HepG2 (cell line): ENCODE measurements around the gene RPS14. TPM values are rescaled to one million over a fixed set of nuclear protein-coding genes. Genes with fewer than 3 reads are reported as not detected.

Experiments
- ATAC-seq: fragments of 200-7000 bp; cut with Tn5 transposase; 3 replicates; pipeline ENCODE4 v1.9.1; 2020; ENCODE audit warnings: mild to moderate bottlenecking, moderate library complexity
- BruUV-seq: library from RNA; stranded (reverse); fragments of 400-500 nt; replicated peaks from 2 replicates; lab custom pipeline; 2021; lab: Mats Ljungman, UMichigan
- CTCF ChIA-PET: fragments of 300-600 bp; formaldehyde crosslinking; extraction: SDS; loops from one replicate; lab custom pipeline; 2021; ENCODE audit warnings: low total read pairs, inconsistent platforms, low intra/inter-chr PET ratio; lab: Yijun Ruan, JAX
- POLR2A ChIA-PET: fragments of 350-600 bp; sonication (Branson Sonifier 250); formaldehyde crosslinking; loops from one replicate; lab custom pipeline; 2020; ENCODE audit warnings: antibody characterized with exemption, inconsistent platforms; lab: Yijun Ruan, JAX
- DNase-seq: peaks from one replicate; pipeline ENCODE4 v3.0.0-alpha.2; 2015; ENCODE audit warnings: low spot score
- FAIRE-seq: peaks from 3 replicates; lab custom pipeline; 2011; peaks lifted over from hg19 to GRCh38; lab: Jason Lieb, UNC
- H2AFZ ChIP-seq: one replicate; pipeline ENCODE4 v1.6.1; 2011; ENCODE audit warnings: low read length, inconsistent platforms
- H3K27ac ChIP-seq: fragments of 300-600 bp; 3 replicates; pipeline ENCODE4 v1.8.0; 2011; ENCODE audit warnings: mixed run types, mild to moderate bottlenecking, mixed read lengths, low read length, inconsistent platforms; ENCODE audit not compliant: insufficient read depth; ENCODE audit errors: extremely low read length
- H3K27me3 ChIP-seq, 2 experiments: fragments of 200-600 bp in 1 of 2; 2 replicates in 1 of 2; 3 replicates in 1 of 2; pipeline versions ENCODE4 v1.6.0 to v1.8.0; 2011; ENCODE audit warnings: low read length in 2 of 2, mild to moderate bottlenecking in 2 of 2, moderate library complexity in 2 of 2, inconsistent platforms in 1 of 2; ENCODE audit not compliant: insufficient read depth in 2 of 2, control insufficient read depth in 1 of 2
- H3K36me3 ChIP-seq, 2 experiments: fragments of 200-600 bp in 1 of 2; replicated peaks in 1 of 2; 2 replicates in 1 of 2; 3 replicates in 1 of 2; pipeline versions ENCODE4 v1.5.1 to v1.8.0; 2011; ENCODE audit warnings: low read length in 2 of 2, inconsistent platforms in 1 of 2; ENCODE audit not compliant: insufficient read depth in 2 of 2, control insufficient read depth in 1 of 2
- H3K4me1 ChIP-seq: 2 replicates; pipeline ENCODE4 v1.5.1; 2012; ENCODE audit warnings: low read length, inconsistent platforms; ENCODE audit not compliant: insufficient read depth
- H3K4me2 ChIP-seq: 2 replicates; pipeline ENCODE4 v1.6.0; 2011; ENCODE audit warnings: low read depth, low read length, inconsistent platforms
- H3K4me3 ChIP-seq, 3 experiments: fragments of 200-600 bp in 1 of 3; sonication (generic), shearing (Covaris generic) in 1 of 3; replicated peaks in 1 of 3; 2 replicates each; pipeline ENCODE4 v1.5.1; 2011 to 2016; ENCODE audit warnings: low read length in 3 of 3, inconsistent platforms in 2 of 3, low read depth in 2 of 3, mild to moderate bottlenecking in 2 of 3, control low read depth in 1 of 3, mixed read lengths in 1 of 3; ENCODE audit not compliant: insufficient read depth in 1 of 3
- H3K79me2 ChIP-seq: one replicate; pipeline ENCODE4 v1.6.1; 2011; ENCODE audit warnings: low read length, inconsistent platforms; ENCODE audit not compliant: insufficient read depth
- H3K9ac ChIP-seq: 2 replicates; pipeline ENCODE4 v1.6.0; 2011; ENCODE audit warnings: mild to moderate bottlenecking, low read depth, low read length, inconsistent platforms; ENCODE audit not compliant: insufficient read depth
- H3K9me3 ChIP-seq: 2 replicates; pipeline ENCODE4 v1.5.1; 2012; ENCODE audit warnings: mild to moderate bottlenecking, low read length
- H4K20me1 ChIP-seq: 2 replicates; pipeline ENCODE4 v1.6.0; 2011; ENCODE audit warnings: inconsistent platforms, mild to moderate bottlenecking, low read length, moderate library complexity; ENCODE audit not compliant: insufficient read depth
- AHR ChIP-seq: IDR thresholded peaks from 2 replicates; pipeline ENCODE4 v1.6.1; 2018; ENCODE audit warnings: missing genetic modification reagents, missing compliant biosample characterization
- CEBPG ChIP-seq: IDR thresholded peaks from 2 replicates; pipeline ENCODE4 v1.6.1; 2016
- IRX3 ChIP-seq: sonication (generic); formaldehyde crosslinking; IDR thresholded peaks from 2 replicates; pipeline ENCODE4 v1.8.1; 2023; ENCODE audit warnings: mild to moderate bottlenecking, low read depth, missing genetic modification reagents, borderline replicate concordance
- MIER3 ChIP-seq: IDR thresholded peaks from 2 replicates; pipeline ENCODE4 v1.6.1; 2016; ENCODE audit warnings: missing compliant biosample characterization, borderline replicate concordance
- MTA3 ChIP-seq: sonication (generic); formaldehyde crosslinking; IDR thresholded peaks from 2 replicates; pipeline ENCODE4 v1.4.0; 2020; ENCODE audit warnings: missing genetic modification reagents
- RARG ChIP-seq: sonication (generic); formaldehyde crosslinking; IDR thresholded peaks from 2 replicates; pipeline ENCODE4 v1.4.0; 2020; ENCODE audit warnings: low read depth, mild to moderate bottlenecking, missing genetic modification reagents
- TARDBP ChIP-seq: sonication (generic); formaldehyde crosslinking; IDR thresholded peaks from 2 replicates; pipeline ENCODE4 v1.8.0; 2022; ENCODE audit warnings: mild to moderate bottlenecking, missing genetic modification reagents
- TGIF2 ChIP-seq: IDR thresholded peaks from 2 replicates; pipeline ENCODE4 v1.6.1; 2016; ENCODE audit warnings: control low read depth, missing compliant biosample characterization
- ZNF280B ChIP-seq: sonication (generic); formaldehyde crosslinking; IDR thresholded peaks from 2 replicates; pipeline ENCODE4 v1.5.0; 2020; ENCODE audit warnings: missing genetic modification reagents, mild to moderate bottlenecking, borderline replicate concordance
- ZNF501 ChIP-seq: sonication (generic); formaldehyde crosslinking; IDR thresholded peaks from 2 replicates; pipeline ENCODE4 v1.5.1; 2020; ENCODE audit warnings: mild to moderate bottlenecking, moderate library complexity, missing genetic modification reagents
- ZNF513 ChIP-seq: sonication (generic); formaldehyde crosslinking; conservative IDR thresholded peaks from 2 replicates; pipeline ENCODE4 v1.5.0; 2020; ENCODE audit warnings: missing genetic modification reagents
- ZNF782 ChIP-seq: sonication (generic); formaldehyde crosslinking; IDR thresholded peaks from 2 replicates; pipeline ENCODE4 v1.4.0; 2020; ENCODE audit warnings: missing genetic modification reagents, mild to moderate bottlenecking, borderline replicate concordance
- WGBS: methylation state at CpG from one replicate; pipeline ENCODE4 v1.1.6; 2017; ENCODE audit warnings: low lambda C conversion rate; 5-methylcytosine and 5-hydroxymethylcytosine counted together
- in situ Hi-C: cut with HindIII; loops from 2 replicates; pipeline ENCODE4 v1.10.0; 2017; ENCODE audit warnings: low pct_unique_long_range_greater_than_20kb; ENCODE audit not compliant: extremely low pct_ligation_motif_present
- intact Hi-C: fragments of 100-400 bp; cut with micrococcal nuclease; formaldehyde crosslinking; loops from one replicate; pipeline ENCODE4 v1.10.0; 2022; ENCODE audit not compliant: unreplicated experiment
- polyA plus RNA-seq, 8 experiments: library from polyadenylated mRNA; depleted of rRNA in 3 of 8; stranded (reverse) in 7 of 8; unstranded in 1 of 8; fragments of >200 nt; fragmentation: Illumina TruSeq in 4 of 8; extraction: Trizol in 4 of 8; gene quantifications; 2 replicates each; pipeline versions ENCODE4 v1.2.1 to v1.2.3, GENCODE V29; 2011 to 2016; ENCODE audit warnings: low read depth in 4 of 8, missing spikeins in 1 of 8, mixed read lengths in 1 of 8; ENCODE audit not compliant: insufficient read depth in 1 of 8
- total RNA-seq, 5 experiments: library from RNA; depleted of rRNA; stranded (reverse); fragments of >200 nt; fragmentation: Illumina TruSeq; extraction: Trizol; gene quantifications; 2 replicates each; pipeline ENCODE4 v1.2.3, GENCODE V29; 2016; ENCODE audit warnings: low read depth in 1 of 5
- TF ChIP-seq, protein P1 (sequence below): sonication (generic); formaldehyde crosslinking; IDR thresholded peaks from 2 replicates; pipeline ENCODE4 v1.8.1; 2022; ENCODE audit warnings: low read depth, mild to moderate bottlenecking, missing genetic modification reagents
- TF ChIP-seq, protein P2 (sequence below): sonication (generic); formaldehyde crosslinking; IDR thresholded peaks from 2 replicates; pipeline ENCODE4 v1.5.1; 2020; ENCODE audit warnings: mild to moderate bottlenecking, missing genetic modification reagents, moderate library complexity

The RPS14 gene
- total and polyA plus RNA-seq, 2 of the 13 experiments (the other 11 are each of a cell fraction or from before 2014, with no cell fraction given) = 2,116 to 3,295 TPM

GRCh38 chr5:150422075-150422474, 27.5 kb downstream of the RPS14 start:
- no peak overlapping the region for H3K27ac ChIP-seq
- peaks cover 4% of the 10 kb centered on the region; the same call in 1 of the 2 replicates for H3K4me1 ChIP-seq
- ATAC-seq = peak; percentile 47; the same call in 2 of the 3 replicates
- ChIA-PET CTCF (no interaction called here), POLR2A (interaction anchor here (1.7 kb wide), 1 partner anchor 9 kb away, joined by 4 read pairs; the partner anchor contains the start of gene CD74)
- in situ Hi-C loops (no loop called here), intact Hi-C loops (loop anchor here (10.0 kb wide), 1 partner anchor 277 kb away; no protein-coding TSS in a partner anchor)
- no peaks in the 10 kb centered on the region for H4K20me1 ChIP-seq
- H2AFZ ChIP-seq = no peak overlapping the region
- H3K27me3 ChIP-seq = no peaks in the 10 kb centered on the region
- DNase-seq = no peak
- WGBS = 28% methylated on average over 4 of the region's 4 CpGs
- H3K9me3 ChIP-seq = no peaks in the 10 kb centered on the region
- no peaks in the 10 kb centered on the region for H3K36me3 ChIP-seq
- H3K4me2 ChIP-seq = no peak overlapping the region
- H3K79me2 ChIP-seq = no peaks in the 10 kb centered on the region
- no peak overlapping the region for H3K4me3 ChIP-seq
- no peak overlapping the region for H3K9ac ChIP-seq
- FAIRE-seq = no peak
- BruUV-seq = no TSS peak
- TF ChIP-seq, protein P1, sequence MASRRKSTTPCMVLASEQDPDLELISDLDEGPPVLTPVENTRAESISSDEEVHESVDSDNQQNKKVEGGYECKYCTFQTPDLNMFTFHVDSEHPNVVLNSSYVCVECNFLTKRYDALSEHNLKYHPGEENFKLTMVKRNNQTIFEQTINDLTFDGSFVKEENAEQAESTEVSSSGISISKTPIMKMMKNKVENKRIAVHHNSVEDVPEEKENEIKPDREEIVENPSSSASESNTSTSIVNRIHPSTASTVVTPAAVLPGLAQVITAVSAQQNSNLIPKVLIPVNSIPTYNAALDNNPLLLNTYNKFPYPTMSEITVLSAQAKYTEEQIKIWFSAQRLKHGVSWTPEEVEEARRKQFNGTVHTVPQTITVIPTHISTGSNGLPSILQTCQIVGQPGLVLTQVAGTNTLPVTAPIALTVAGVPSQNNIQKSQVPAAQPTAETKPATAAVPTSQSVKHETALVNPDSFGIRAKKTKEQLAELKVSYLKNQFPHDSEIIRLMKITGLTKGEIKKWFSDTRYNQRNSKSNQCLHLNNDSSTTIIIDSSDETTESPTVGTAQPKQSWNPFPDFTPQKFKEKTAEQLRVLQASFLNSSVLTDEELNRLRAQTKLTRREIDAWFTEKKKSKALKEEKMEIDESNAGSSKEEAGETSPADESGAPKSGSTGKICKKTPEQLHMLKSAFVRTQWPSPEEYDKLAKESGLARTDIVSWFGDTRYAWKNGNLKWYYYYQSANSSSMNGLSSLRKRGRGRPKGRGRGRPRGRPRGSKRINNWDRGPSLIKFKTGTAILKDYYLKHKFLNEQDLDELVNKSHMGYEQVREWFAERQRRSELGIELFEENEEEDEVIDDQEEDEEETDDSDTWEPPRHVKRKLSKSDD = no peak
- no peak for TF ChIP-seq TGIF2
- TF ChIP-seq MTA3 (CRISPR knock-in tag) = no peak
- TF ChIP-seq, protein P2, sequence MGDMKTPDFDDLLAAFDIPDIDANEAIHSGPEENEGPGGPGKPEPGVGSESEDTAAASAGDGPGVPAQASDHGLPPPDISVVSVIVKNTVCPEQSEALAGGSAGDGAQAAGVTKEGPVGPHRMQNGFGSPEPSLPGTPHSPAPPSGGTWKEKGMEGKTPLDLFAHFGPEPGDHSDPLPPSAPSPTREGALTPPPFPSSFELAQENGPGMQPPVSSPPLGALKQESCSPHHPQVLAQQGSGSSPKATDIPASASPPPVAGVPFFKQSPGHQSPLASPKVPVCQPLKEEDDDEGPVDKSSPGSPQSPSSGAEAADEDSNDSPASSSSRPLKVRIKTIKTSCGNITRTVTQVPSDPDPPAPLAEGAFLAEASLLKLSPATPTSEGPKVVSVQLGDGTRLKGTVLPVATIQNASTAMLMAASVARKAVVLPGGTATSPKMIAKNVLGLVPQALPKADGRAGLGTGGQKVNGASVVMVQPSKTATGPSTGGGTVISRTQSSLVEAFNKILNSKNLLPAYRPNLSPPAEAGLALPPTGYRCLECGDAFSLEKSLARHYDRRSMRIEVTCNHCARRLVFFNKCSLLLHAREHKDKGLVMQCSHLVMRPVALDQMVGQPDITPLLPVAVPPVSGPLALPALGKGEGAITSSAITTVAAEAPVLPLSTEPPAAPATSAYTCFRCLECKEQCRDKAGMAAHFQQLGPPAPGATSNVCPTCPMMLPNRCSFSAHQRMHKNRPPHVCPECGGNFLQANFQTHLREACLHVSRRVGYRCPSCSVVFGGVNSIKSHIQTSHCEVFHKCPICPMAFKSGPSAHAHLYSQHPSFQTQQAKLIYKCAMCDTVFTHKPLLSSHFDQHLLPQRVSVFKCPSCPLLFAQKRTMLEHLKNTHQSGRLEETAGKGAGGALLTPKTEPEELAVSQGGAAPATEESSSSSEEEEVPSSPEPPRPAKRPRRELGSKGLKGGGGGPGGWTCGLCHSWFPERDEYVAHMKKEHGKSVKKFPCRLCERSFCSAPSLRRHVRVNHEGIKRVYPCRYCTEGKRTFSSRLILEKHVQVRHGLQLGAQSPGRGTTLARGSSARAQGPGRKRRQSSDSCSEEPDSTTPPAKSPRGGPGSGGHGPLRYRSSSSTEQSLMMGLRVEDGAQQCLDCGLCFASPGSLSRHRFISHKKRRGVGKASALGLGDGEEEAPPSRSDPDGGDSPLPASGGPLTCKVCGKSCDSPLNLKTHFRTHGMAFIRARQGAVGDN (CRISPR knock-in tag) = no peak
- TF ChIP-seq IRX3 (CRISPR knock-in tag) = no peak
- no peak for TF ChIP-seq ZNF513 (CRISPR knock-in tag)
- TF ChIP-seq TARDBP = no peak
- no peak for TF ChIP-seq ZNF501 (CRISPR knock-in tag)
- no peak for TF ChIP-seq ZNF782 (CRISPR knock-in tag)
- TF ChIP-seq ZNF280B = no peak
- no peak for TF ChIP-seq AHR (CRISPR knock-in tag)
- no peak for TF ChIP-seq MIER3 (CRISPR knock-in tag)
- no peak for TF ChIP-seq RARG (CRISPR knock-in tag)
- no peak for TF ChIP-seq CEBPG (CRISPR knock-in tag)
